Measurements from ENCODE around the gene CDC16.
A peak's percentile ranks its signal among the peaks of the same experiment; 100 is the strongest.

Gene CDC16

DNA sequence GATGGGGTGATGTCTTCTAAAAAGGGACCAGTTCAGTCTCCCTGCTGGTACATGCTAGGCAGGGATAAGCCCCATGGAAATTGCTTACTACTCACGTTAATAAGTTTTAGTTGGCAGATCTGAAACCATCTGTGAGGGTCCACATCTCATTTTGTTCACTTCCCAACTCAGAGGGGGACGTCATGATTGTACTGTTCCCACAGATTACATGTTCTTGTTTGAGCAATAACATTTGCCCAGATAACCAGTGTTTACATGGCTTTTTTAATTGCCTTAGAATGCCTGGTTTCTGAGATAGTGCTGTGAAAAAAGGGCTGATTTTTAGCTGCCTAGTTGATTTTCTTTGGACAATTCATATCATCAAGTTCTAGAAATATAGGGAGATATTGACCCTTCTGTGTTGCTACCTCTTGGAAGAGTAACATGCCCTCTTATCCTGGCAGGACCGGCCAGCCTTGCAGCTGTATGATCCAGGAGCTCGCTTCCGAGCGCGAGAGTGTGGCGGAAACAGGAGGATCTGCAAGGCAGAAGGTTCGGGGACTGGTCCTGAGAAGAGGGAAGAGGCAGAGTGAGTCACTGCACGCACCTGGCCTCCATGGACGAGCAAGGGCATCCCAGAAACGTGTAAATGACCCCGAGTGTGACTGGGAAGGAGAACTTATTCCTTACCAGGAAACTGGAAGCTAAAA, 69.8 kb downstream of the CDC16 start:
- DNase-seq: no peak

DNA sequence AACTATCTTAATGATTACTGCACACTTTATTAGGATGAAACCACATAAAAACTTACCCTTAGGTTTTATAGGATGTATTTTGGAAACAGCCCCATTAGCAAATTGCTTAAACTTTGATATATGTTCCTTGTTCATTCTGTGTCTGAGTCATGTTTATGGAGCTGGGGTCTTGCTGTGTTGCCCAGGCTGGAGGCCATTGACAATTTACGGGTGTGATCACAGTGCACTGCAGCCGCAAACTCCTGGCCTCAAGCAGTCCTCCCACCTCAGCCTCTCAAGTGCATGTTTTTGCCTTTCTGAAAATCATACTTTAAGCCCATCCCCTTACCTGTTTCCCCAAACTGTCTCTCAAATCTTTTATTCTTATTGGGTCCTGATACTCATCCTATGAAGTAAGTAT, 74.4 kb downstream of the CDC16 start:
- DNase-seq: no peak

DNA sequence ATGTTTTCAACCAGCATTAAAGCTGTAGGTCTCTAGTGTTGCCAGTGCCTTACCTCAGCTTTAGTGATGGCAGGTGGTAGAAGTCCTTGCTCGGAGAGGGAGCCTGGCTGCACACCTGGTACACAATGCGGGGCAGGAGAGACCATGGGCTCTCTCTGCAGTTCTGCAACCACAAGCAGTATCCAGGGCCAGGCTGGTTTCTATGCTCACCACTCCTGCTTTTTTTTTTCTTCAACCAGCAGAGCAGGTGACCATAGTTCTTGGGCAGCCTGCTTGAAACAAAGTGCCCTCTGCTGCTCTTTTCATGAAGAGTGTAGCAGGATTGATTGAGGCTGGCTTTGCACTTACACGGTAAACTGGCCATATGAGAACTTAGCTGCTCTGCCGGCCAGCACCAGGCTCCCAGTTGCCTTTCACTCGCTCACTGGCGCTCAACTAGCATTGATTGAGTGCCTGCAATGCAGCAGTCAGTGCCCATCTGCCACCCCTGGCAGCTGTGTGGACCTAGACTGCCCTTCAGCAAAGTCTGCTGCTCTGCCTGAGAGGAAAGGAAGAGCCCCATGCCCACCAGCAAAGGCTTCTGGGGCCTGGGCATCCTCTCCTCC, 75.2 kb downstream of the CDC16 start:
- no peak for DNase-seq

DNA sequence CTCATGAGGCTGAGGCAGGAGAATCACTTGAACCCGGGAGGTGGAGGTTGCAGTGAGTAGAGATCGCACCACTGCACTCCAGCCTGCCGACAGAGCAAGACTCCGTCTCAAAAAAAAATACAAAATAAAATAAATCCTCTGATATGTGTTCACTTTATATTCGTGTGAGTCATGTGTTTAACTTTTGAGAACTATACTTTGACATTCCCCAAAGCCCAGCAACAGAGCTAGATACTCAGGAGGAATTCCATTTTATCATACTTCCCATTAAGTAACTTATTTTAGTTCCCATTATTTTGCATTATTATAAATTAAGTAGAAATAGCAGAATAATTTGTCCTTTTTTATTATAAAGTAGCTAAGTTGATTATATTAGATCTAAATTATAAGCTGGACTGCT, 76.3 kb downstream of the CDC16 start:
- no peak for DNase-seq

DNA sequence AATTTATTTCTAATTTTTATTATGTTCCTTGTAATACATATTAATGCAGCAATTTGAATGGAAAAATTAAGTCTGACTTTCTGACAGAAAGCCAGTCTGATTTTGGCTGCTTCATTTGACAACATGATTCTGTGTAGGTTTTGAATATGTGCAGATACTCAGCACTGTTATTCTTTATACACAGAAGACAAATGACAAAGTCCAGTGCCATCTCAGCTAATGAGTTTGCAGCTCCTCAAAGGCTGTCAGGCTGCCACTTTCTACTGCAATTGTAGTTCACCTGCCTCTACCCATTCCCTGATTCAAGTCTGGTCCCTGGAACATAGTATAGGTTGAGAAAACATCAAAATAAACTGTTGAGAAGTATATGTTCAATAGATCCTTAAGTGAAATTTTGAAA, 76.7 kb downstream of the CDC16 start:
- no peak for DNase-seq

DNA sequence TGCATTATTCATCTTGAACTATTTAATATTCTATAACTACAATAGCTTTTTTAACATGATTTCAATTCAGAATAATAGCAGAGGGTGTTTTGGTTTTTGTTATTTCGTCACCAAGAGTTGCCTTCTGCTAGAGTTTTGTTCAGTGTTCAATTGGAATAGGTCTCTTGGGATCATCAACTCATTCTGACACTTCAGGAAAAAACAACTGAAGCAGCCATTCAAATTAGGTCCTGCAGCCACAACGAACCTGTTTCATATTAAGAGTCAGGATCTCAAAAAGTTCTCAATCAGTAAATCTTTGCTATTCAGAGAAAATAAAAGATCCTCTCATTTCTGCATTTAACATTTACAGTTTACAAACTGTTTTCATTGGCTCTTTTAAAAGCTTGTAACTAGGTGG, 77.2 kb downstream of the CDC16 start:
- no peak for DNase-seq

DNA sequence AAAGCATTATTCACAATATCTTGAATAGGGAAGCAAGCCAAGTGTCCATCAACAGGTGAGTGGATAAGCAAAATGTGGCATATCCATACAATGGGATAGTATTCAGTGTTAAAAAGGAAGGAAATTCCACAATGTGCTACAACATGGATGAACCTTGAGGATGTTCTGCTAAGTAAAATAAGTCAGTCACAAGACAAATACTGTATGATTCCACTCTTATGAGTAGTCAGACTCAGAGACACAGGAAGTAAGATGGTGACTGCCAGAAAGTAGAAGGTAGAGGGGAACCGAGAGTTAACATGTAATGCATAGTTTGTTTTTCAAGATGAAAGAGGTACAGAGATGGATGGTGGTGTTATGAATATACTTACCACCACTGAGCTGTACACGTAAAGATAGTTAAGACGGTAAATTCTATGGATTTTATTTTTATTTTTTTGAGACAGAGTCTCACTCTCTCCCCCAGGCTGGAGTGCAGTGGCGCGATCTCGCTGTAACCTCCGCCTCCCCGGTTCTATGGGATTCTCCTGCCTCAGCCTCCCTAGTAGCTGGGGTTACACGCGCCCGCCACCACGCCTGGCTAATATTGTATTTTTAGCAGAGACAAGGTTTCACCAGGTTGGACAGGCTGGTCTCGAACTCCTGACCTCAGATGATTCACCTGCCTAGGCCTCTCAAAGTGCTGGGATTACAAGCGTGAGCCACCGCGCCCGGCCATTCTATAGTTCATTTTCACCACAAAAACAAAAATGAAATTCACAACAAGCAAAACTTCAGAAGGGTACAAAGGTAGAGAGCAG, 78.6 kb downstream of the CDC16 start:
- DNase-seq: no peak

DNA sequence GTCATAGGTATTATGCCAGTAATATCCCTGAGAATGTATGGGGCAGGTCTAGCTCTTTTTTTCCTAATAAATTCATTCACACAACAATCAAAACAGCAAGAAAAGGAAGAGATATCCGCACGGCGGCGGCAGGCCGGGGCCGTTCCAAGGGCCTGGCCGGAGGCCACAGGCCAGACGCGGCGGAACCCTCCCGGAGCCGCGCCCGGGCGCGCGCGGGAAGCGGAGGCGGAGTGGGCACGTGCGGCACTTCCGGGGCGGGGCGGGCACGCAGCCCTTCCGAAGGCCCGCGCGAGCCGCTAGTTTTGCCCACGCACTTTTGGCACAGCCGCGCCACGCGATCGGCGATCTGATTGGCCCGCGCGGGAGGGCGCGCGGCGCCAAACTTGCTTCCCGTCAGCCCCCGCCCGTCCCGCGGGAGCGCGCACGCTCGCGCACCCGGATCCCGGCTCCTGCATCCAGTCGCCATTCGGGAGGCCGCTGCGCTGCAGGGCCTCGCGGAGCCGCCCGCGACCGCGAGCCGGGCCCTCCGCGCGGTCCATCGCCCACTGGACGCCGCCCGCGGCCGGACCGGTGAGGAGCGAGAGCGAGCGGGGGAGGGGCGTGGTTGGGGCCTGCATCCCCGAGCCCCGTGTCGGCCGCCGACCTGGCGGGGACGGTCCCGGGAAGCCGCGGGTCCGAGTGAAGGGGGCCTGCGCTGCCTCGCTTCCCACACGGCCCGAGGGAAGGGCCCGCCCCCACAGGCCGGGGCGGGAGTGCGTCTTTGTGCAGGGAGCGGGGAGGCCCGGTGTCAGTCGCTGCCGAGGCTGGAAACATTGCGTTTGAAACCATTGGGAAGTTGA, 79.6 kb downstream of the CDC16 start, which contains the start of gene CHAMP1:
TSS of gene CHAMP1 (plus strand) at position 430 of the 839 bp plus-strand sequence. CDS start 9,340 bp downstream, outside the sequence.
- peak; percentile 96 for DNase-seq

DNA sequence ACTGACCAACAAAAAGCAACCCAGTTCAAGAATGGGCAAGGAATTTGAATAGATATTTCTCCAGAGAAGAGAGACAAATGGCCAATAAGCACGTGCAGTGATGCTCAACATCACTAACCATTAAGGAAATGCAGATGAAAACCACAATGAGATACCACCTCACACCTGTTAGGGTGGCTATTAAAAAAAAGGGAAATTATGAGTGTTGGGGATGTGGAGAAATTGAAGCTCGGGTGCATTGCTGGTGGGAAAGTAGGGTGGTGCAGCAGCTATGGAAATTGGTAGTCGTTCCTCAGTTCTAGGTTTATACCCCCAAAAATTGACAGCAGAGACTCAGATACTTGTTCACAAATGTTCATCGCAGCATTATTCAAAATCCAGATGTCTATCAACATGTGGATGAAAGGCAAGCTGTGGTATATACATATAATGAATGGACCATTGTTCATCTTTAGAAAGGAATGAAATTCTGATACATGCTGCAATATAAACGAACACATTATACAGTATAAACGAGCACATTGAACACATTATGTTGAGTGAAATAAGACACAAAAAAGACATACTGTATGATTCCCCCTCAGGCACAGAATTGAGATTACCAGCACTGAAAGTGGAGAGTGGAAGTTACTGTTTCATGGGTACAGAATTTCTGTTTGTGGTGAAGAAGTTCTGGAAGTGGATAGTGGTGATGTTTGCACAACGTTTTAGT, 80.5 kb downstream of the CDC16 start:
- DNase-seq: no peak

DNA sequence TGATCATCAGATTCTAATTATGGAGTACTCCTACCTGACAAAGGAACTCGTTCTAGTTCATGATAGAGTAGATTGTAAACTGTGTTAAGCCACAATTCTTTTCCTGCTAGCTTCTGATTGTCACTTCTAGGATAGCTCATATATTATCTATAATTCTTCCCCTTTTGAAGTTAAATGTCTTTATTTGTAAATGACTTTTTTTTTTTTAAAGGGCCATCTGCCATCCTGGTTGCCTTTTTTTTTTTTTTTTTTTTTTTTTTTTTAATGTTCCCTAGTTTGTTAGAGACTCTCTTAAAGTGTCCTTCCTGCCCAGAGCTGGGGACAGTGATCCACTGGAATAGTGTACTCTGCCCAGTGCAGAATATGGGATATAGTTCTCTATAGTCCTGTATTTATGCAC, 83.9 kb downstream of the CDC16 start:
- no peak for DNase-seq

DNA sequence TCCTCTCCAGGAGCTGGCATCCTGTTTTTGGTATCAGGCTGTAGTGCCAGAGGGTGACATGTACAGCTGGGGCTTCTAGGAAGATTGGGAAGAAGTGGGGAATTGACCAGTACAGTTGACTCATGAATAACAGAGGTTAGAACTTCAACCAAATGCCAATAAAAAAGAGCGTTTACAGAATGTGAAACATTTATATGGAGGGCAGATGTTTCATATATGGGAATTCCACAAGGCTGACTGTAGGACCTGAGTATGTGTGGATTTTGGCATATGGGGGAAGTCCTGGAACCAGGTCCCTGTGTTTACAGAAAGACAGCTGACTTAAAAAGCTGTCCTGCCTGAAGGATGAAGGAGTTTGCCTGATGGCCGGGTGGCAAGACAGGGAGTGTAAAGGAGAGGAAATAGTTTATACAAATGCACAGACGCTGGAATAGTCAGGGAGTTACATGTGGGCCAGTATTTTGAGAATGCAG, 84.8 kb downstream of the CDC16 start:
- DNase-seq: no peak

DNA sequence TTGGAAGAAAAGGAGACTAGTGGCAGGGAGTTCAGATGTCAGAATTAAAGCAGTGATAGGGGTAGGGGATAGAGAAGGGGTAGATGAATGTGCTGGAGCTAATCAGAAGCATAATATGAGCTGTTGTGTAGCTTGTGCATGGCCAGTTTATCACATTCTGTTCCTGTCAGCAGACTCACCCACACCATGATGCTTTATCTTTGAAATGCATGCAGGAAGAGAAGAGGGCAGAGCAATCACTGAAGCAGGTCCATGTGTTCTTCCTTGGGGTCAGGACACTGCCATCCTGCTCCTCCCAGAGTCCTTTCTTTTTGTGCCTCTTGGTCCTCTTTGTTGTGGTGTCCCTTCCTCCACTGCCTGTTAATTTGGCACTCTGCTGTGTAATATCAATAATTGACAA, 85.4 kb downstream of the CDC16 start:
- no peak for DNase-seq

DNA sequence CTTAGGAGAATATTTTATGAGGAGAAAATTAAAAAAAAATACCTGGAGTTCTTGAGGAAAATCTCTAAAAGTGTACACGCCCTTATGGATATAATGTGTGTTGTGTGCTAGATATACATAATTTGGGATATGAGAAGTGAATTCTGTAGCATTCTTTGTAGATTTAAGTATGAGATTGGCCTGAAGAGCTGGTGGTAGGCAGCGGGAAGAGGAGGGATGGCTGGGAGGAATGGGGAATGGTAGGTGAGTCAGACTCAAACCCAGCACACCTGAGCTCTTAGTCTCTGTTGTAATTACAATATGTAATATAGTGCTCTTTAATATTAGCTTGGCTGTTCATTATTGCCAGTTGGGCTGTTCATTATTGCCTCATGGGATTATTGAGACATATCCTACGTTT, 86.6 kb downstream of the CDC16 start:
- no peak for DNase-seq
